ENCODE results near the gene LCN10.

Gene LCN10

DNA sequence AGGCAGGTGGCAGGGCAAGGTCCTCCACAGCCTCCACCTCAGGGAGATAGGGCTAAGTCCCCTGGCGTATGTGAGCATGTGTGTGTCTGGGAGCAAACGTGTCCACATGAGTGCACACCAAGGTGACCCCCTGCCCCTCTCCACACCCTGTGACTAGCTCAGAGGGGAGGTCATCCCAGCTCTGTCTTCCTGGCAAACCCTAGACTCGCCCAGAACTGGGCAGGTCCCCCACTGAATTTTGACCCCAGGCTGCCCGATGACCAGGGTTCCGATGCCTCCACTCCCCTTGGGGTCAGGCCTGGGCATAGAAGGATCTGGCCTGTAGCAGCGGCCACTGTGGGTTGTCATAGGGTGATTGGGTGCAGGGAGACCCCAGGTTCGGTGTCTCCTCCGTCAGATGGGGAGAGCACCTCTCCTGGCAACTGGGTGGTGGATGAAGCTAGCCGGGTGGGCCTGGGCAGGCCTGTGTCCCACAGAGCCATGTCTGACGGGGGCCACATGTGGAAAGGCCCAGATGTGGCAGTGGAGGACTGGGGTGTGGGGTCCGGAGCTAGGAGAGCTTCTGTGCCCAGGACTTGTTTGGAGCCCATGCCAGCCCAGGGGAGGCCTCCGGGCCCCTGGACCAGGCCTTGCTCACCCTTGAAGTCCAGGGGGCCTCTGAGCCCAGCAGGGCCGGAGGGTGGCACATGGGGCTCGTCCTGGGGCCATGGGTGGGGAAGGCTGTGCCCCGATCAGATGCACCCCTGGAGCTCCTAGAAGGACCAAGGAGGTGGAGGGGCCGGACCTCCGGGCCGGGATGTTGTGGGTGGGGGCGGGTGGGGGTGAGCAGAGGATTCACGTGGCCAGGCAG is 24.2 kb downstream of the LCN10 start:
- TF ChIP-seq, protein P1, sequence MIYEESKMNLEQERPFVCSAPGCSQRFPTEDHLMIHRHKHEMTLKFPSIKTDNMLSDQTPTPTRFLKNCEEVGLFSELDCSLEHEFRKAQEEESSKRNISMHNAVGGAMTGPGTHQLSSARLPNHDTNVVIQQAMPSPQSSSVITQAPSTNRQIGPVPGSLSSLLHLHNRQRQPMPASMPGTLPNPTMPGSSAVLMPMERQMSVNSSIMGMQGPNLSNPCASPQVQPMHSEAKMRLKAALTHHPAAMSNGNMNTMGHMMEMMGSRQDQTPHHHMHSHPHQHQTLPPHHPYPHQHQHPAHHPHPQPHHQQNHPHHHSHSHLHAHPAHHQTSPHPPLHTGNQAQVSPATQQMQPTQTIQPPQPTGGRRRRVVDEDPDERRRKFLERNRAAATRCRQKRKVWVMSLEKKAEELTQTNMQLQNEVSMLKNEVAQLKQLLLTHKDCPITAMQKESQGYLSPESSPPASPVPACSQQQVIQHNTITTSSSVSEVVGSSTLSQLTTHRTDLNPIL (CRISPR knock-in tag; IDR thresholded peaks at IDR 0.05; ENCODE audit: low read depth) = no peak
- TF ChIP-seq OSR1 (CRISPR knock-in tag; IDR thresholded peaks at IDR 0.05) (no peak), TCF4 (CRISPR knock-in tag; IDR thresholded peaks at IDR 0.05; ENCODE audit: borderline replicate concordance) (no peak), ISL1 (CRISPR knock-in tag; IDR thresholded peaks at IDR 0.05) (no peak), CSDC2 (CRISPR knock-in tag; IDR thresholded peaks at IDR 0.05) (no peak), ARNTL (CRISPR knock-in tag; IDR thresholded peaks at IDR 0.05; ENCODE audit: borderline replicate concordance, low read depth) (no peak), ZFP30 (CRISPR knock-in tag; IDR thresholded peaks at IDR 0.05) (no peak), ESRRG (CRISPR knock-in tag; IDR thresholded peaks at IDR 0.05) (no peak), ZNF8 (CRISPR knock-in tag; IDR thresholded peaks at IDR 0.05) (no peak), PPARA (CRISPR knock-in tag; IDR thresholded peaks at IDR 0.05; ENCODE audit: borderline replicate concordance) (no peak), ZFP3 (CRISPR knock-in tag; IDR thresholded peaks at IDR 0.05) (no peak), SNAI2 (CRISPR knock-in tag; IDR thresholded peaks at IDR 0.05) (no peak), ZNF565 (CRISPR knock-in tag; conservative IDR thresholded peaks at IDR 0.05; ENCODE audit: low read depth) (no peak), GLIS3 (CRISPR knock-in tag; IDR thresholded peaks at IDR 0.05) (no peak)
- TF ChIP-seq, protein P2, sequence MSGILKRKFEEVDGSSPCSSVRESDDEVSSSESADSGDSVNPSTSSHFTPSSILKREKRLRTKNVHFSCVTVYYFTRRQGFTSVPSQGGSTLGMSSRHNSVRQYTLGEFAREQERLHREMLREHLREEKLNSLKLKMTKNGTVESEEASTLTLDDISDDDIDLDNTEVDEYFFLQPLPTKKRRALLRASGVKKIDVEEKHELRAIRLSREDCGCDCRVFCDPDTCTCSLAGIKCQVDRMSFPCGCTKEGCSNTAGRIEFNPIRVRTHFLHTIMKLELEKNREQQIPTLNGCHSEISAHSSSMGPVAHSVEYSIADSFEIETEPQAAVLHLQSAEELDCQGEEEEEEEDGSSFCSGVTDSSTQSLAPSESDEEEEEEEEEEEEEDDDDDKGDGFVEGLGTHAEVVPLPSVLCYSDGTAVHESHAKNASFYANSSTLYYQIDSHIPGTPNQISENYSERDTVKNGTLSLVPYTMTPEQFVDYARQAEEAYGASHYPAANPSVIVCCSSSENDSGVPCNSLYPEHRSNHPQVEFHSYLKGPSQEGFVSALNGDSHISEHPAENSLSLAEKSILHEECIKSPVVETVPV (CRISPR knock-in tag; IDR thresholded peaks at IDR 0.05) = no peak
- TF ChIP-seq, protein P3, sequence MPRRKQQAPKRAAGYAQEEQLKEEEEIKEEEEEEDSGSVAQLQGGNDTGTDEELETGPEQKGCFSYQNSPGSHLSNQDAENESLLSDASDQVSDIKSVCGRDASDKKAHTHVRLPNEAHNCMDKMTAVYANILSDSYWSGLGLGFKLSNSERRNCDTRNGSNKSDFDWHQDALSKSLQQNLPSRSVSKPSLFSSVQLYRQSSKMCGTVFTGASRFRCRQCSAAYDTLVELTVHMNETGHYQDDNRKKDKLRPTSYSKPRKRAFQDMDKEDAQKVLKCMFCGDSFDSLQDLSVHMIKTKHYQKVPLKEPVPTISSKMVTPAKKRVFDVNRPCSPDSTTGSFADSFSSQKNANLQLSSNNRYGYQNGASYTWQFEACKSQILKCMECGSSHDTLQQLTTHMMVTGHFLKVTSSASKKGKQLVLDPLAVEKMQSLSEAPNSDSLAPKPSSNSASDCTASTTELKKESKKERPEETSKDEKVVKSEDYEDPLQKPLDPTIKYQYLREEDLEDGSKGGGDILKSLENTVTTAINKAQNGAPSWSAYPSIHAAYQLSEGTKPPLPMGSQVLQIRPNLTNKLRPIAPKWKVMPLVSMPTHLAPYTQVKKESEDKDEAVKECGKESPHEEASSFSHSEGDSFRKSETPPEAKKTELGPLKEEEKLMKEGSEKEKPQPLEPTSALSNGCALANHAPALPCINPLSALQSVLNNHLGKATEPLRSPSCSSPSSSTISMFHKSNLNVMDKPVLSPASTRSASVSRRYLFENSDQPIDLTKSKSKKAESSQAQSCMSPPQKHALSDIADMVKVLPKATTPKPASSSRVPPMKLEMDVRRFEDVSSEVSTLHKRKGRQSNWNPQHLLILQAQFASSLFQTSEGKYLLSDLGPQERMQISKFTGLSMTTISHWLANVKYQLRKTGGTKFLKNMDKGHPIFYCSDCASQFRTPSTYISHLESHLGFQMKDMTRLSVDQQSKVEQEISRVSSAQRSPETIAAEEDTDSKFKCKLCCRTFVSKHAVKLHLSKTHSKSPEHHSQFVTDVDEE (CRISPR knock-in tag; IDR thresholded peaks at IDR 0.05) = no peak
- TF ChIP-seq, protein P4, sequence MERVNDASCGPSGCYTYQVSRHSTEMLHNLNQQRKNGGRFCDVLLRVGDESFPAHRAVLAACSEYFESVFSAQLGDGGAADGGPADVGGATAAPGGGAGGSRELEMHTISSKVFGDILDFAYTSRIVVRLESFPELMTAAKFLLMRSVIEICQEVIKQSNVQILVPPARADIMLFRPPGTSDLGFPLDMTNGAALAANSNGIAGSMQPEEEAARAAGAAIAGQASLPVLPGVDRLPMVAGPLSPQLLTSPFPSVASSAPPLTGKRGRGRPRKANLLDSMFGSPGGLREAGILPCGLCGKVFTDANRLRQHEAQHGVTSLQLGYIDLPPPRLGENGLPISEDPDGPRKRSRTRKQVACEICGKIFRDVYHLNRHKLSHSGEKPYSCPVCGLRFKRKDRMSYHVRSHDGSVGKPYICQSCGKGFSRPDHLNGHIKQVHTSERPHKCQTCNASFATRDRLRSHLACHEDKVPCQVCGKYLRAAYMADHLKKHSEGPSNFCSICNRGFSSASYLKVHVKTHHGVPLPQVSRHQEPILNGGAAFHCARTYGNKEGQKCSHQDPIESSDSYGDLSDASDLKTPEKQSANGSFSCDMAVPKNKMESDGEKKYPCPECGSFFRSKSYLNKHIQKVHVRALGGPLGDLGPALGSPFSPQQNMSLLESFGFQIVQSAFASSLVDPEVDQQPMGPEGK (CRISPR knock-in tag; IDR thresholded peaks at IDR 0.05; ENCODE audit: borderline replicate concordance) = no peak
- no peak for ATAC-seq

DNA sequence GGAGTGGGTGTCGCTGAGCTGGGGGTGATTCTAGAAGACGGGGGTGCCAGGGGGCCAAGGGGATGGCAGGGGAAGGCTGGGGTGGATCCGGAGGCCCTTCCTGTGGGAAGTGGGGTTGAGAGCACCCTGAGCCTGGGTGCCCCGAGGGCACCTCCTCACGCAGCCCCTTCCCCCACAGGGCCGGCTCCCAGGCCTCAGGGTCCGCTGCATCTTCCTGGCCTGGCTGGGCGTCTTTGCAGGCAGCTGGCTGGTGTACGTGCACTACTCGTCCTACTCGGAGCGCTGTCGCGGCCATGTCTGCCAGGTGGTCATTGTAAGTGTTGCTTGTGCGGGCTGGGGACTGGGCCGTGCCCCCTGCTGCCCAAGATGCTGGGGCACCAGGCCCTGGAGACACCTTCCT is 25.3 kb downstream of the LCN10 start:
- no peak for ATAC-seq
- TF ChIP-seq, protein P3 (CRISPR knock-in tag; IDR thresholded peaks at IDR 0.05) = no peak
- TF ChIP-seq CSDC2 (CRISPR knock-in tag; IDR thresholded peaks at IDR 0.05) (no peak), ZNF8 (CRISPR knock-in tag; IDR thresholded peaks at IDR 0.05) (no peak), ZNF70 (CRISPR knock-in tag; IDR thresholded peaks at IDR 0.05) (no peak), SNAI2 (CRISPR knock-in tag; IDR thresholded peaks at IDR 0.05) (no peak), OSR1 (CRISPR knock-in tag; IDR thresholded peaks at IDR 0.05) (no peak), BACH2 (CRISPR knock-in tag; IDR thresholded peaks at IDR 0.05; ENCODE audit: borderline replicate concordance) (no peak), RARB (CRISPR knock-in tag; IDR thresholded peaks at IDR 0.05) (no peak)
- TF ChIP-seq, protein P2 (CRISPR knock-in tag; IDR thresholded peaks at IDR 0.05) = no peak
